Lower leg skin (tissue), 4 donors: ENCODE results near the gene ZNF414. TPM values are rescaled to one million over a fixed set of nuclear protein-coding genes. Genes with fewer than 3 reads are reported as not detected.
A peak's percentile ranks its signal among the peaks of the same experiment; 100 is the strongest.

Experiments used
- DNase-seq, 2 donors: peaks; one replicate each; pipeline ENCODE4 v3.0.0-alpha.2; 2019; ENCODE audit warnings: low spot score in 2 of 2
- H3K4me3 ChIP-seq: fragments of 200-600 bp; sonication (generic); 2 replicates; pipeline ENCODE4 v1.5.1; 2017; ENCODE audit warnings: mild to moderate bottlenecking, low read depth; ENCODE audit not compliant: poor library complexity, severe bottlenecking
- CTCF ChIP-seq, 3 donors: fragments of 450-650 bp; IDR thresholded peaks; one replicate each; pipeline ENCODE4 v1.5.1; 2016; ENCODE audit warnings: antibody characterized with exemption in 3 of 3, mild to moderate bottlenecking in 3 of 3, moderate library complexity in 2 of 3
- POLR2A ChIP-seq, 2 donors: fragments of 450-650 bp; IDR thresholded peaks; one replicate each; pipeline ENCODE4 v1.6.1; 2016 to 2017; ENCODE audit warnings: antibody characterized with exemption in 2 of 2, mild to moderate bottlenecking in 1 of 2, moderate library complexity in 1 of 2
- WGBS, 2 donors: methylation state at CpG; one replicate each; pipeline ENCODE4 v1.1.5; 2018; 5-methylcytosine and 5-hydroxymethylcytosine counted together
- intact Hi-C: fragments of 100-400 bp; cut with DNase I; formaldehyde crosslinking; loops from one replicate; pipeline ENCODE4 v1.15.0; 2023; ENCODE audit warnings: low total_unique reads
- total RNA-seq, 4 donors: library from RNA; depleted of rRNA; stranded (reverse); fragments of >200 nt; gene quantifications; one replicate each; pipeline ENCODE4 v1.1.0, GENCODE V29; 2016

The ZNF414 gene
- total RNA-seq, 4 donors from 2014 or later, result 14.8 to 42.2 (median 18.8) TPM

GRCh38 chr19:8491574-8491973 is 22.4 kb downstream of the ZNF414 start:
- TF ChIP-seq POLR2A (IDR thresholded peaks at IDR 0.05) (no peak), CTCF (IDR thresholded peaks at IDR 0.05) (no peak)
- intact Hi-C loops, result no loop called here
- WGBS, 2 donors, result 84 to 86% methylated on average over 6 of the region's 6 CpGs
- DNase-seq, result no peak
- no peak overlapping the region for H3K4me3 ChIP-seq

GRCh38 chr19:8490873-8491272 is 23.1 kb downstream of the ZNF414 start:
- TF ChIP-seq CTCF (IDR thresholded peaks at IDR 0.05) (no peak), POLR2A (IDR thresholded peaks at IDR 0.05) (no peak)
- WGBS, 2 donors, result 85 to 86% methylated on average over 12 of the region's 12 CpGs
- intact Hi-C loops, result no loop called here
- no peak for DNase-seq
- no peak overlapping the region for H3K4me3 ChIP-seq

GRCh38 chr19:8490395-8490760 is 23.6 kb downstream of the ZNF414 start:
- TF ChIP-seq CTCF (IDR thresholded peaks at IDR 0.05) (no peak), POLR2A (IDR thresholded peaks at IDR 0.05) (no peak)
- DNase-seq, result no peak
- WGBS, 2 donors, result 67 to 71% methylated on average over 19 to 24 of the region's 24 CpGs
- no peak overlapping the region for H3K4me3 ChIP-seq
- intact Hi-C loops, result no loop called here

GRCh38 chr19:8489561-8490394 is 24.2 kb downstream of the ZNF414 start:
- peak in 1 of 2 donors; percentile 57 for DNase-seq
- 54 to 57% methylated on average over 25 of the region's 25 CpGs for WGBS, 2 donors
- TF ChIP-seq CTCF (IDR thresholded peaks at IDR 0.05), result no peak
- no peak for TF ChIP-seq POLR2A (IDR thresholded peaks at IDR 0.05)
- intact Hi-C loops, result no loop called here
- H3K4me3 ChIP-seq, result no peak overlapping the region

- 76 to 77% methylated on average over 15 of the region's 15 CpGs for WGBS, 2 donors
- DNase-seq, result no peak
- TF ChIP-seq CTCF (IDR thresholded peaks at IDR 0.05), result no peak
- TF ChIP-seq POLR2A (IDR thresholded peaks at IDR 0.05), result no peak
- intact Hi-C loops, result no loop called here
- H3K4me3 ChIP-seq, result no peak overlapping the region
These were observed 25.6 kb downstream of the ZNF414 start for GRCh38 chr19:8488365-8488764.
